GM23248 (cell line): ENCODE data around the gene MB21D2. TPM values are rescaled to one million over a fixed set of nuclear protein-coding genes. Genes with fewer than 3 reads are reported as not detected.

Experiments
- DNase-seq: peaks from one replicate; pipeline ENCODE4 v3.0.0-alpha.2; 2015
- H2AFZ ChIP-seq: fragments of 200-600 bp; sonication (generic); 2 replicates; pipeline ENCODE4 v1.6.1; 2016; ENCODE audit warnings: antibody characterized with exemption
- H3F3A ChIP-seq: fragments of 200-600 bp; sonication (generic); 2 replicates; pipeline ENCODE4 v1.6.1; 2016; ENCODE audit warnings: mild to moderate bottlenecking, antibody characterized with exemption, mixed run types; ENCODE audit not compliant: insufficient read depth
- H3K27ac ChIP-seq: fragments of 200-600 bp; sonication (generic); 2 replicates; pipeline ENCODE4 v1.5.1; 2016; ENCODE audit warnings: mild to moderate bottlenecking
- H3K27me3 ChIP-seq: fragments of 200-600 bp; sonication (generic); replicated peaks from 2 replicates; pipeline ENCODE4 v1.6.1; 2016; ENCODE audit warnings: mild to moderate bottlenecking; ENCODE audit not compliant: insufficient read depth
- H3K36me3 ChIP-seq: fragments of 200-600 bp; sonication (generic); 2 replicates; pipeline ENCODE4 v1.6.1; 2016; ENCODE audit warnings: low read depth, mild to moderate bottlenecking
- H3K4me1 ChIP-seq: fragments of 200-600 bp; sonication (generic); 2 replicates; pipeline ENCODE4 v1.6.1; 2016; ENCODE audit warnings: mild to moderate bottlenecking; ENCODE audit not compliant: insufficient read depth
- H3K4me2 ChIP-seq: fragments of 200-600 bp; sonication (generic); one replicate; pipeline ENCODE4 v1.6.1; 2016; ENCODE audit warnings: mild to moderate bottlenecking; ENCODE audit not compliant: unreplicated experiment
- H3K4me3 ChIP-seq: fragments of 200-600 bp; sonication (generic); 2 replicates; pipeline ENCODE4 v1.5.1; 2016; ENCODE audit warnings: mild to moderate bottlenecking
- H3K79me2 ChIP-seq: fragments of 200-600 bp; sonication (generic); 2 replicates; pipeline ENCODE4 v1.6.1; 2016; ENCODE audit warnings: mild to moderate bottlenecking; ENCODE audit not compliant: insufficient read depth
- H3K9ac ChIP-seq: fragments of 200-600 bp; sonication (generic); 2 replicates; pipeline ENCODE4 v1.6.1; 2016; ENCODE audit warnings: mild to moderate bottlenecking
- H3K9me2 ChIP-seq: fragments of 200-600 bp; sonication (generic); 2 replicates; pipeline ENCODE4 v1.6.1; 2016; ENCODE audit warnings: mixed run types, mild to moderate bottlenecking, moderate library complexity; ENCODE audit not compliant: insufficient read depth
- H3K9me3 ChIP-seq: fragments of 200-600 bp; sonication (generic); one replicate; pipeline ENCODE4 v1.6.1; 2017; ENCODE audit warnings: low read depth
- H4K20me1 ChIP-seq: fragments of 200-600 bp; sonication (generic); 2 replicates; pipeline ENCODE4 v1.6.0; 2016; ENCODE audit not compliant: insufficient read depth
- EZH2 ChIP-seq: fragments of 200-600 bp; sonication (generic); IDR thresholded peaks from 2 replicates; pipeline ENCODE4 v1.6.1; 2018; ENCODE audit warnings: antibody characterized with exemption, mild to moderate bottlenecking; ENCODE audit not compliant: insufficient read depth, poor library complexity, severe bottlenecking
- EZH2phosphoT487 ChIP-seq: fragments of 200-600 bp; sonication (generic); IDR thresholded peaks from 2 replicates; pipeline ENCODE4 v1.6.1; 2018; ENCODE audit warnings: antibody characterized with exemption, moderate library complexity, mild to moderate bottlenecking, low read depth; ENCODE audit not compliant: insufficient read depth
- WGBS, 2 experiments: methylation state at CpG; one replicate each; pipeline ENCODE4 v1.1.6; 2015 to 2017; ENCODE audit warnings: low lambda C conversion rate in 2 of 2, low coverage in 1 of 2; ENCODE audit errors: missing lambda C conversion rate in 2 of 2; 5-methylcytosine and 5-hydroxymethylcytosine counted together
- in situ Hi-C: fragments of 300-500 bp; cut with MboI; formaldehyde crosslinking; loops from 2 replicates; pipeline ENCODE4 v1.15.0; 2020
- polyA plus RNA-seq: library from polyadenylated mRNA; unstranded; fragments of >200 nt; fragmentation: Nextera tagmentation; extraction: Ambion mirVana; gene quantifications from 2 replicates; pipeline ENCODE4 v1.2.1, GENCODE V29; 2016
- total RNA-seq: library from RNA; depleted of rRNA; stranded (reverse); fragments of >200 nt; shearing (Covaris generic); gene quantifications from 2 replicates; pipeline ENCODE4 v1.2.3, GENCODE V29; 2014

The MB21D2 gene
- total and polyA plus RNA-seq, 2 experiments from 2014 or later = 10.9 to 26.4 TPM

DNA sequence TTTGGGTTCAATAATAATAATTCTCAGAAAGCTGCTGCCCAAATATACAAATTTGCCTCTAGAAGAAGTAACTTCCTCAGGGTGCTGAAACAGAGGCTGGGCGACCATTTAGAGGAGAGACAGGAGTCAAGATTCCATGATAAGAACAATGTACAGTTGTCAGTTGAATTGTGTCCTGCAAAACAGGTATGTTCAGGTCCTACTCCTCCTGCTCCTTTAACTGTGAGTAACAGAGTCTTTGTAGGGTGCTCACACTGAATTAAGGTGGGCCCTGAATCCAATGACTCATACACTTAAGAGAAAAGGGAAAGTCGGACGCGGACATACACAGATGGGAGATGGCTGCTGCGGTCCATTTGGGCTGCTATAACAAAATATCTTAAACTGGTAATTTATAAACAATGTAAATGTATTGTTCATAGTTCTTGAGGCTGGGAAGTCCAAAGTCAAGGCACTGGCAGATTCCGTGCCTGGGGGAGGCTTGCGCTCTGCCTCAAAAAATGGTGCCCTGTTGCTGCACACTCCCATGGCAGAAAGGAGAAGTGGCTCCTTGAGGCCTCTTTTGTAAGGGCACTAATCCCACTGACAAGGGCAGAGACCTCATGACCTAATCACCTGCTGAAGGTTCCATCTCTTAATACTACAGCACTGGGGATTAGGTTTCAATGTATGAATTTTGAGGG is 55.1 kb downstream of the MB21D2 start:
- no peak overlapping the region for H3K4me2 ChIP-seq
- no peaks in the 10 kb centered on the region for H4K20me1 ChIP-seq
- in situ Hi-C loops = no loop called here
- no peak overlapping the region for H3K27ac ChIP-seq
- no peaks in the 10 kb centered on the region for H3K27me3 ChIP-seq
- peaks cover 6% of the 10 kb centered on the region; the same call in 1 of the 2 replicates for H3F3A ChIP-seq
- H3K9me3 ChIP-seq = no peaks in the 10 kb centered on the region
- no peaks in the 10 kb centered on the region for H3K9me2 ChIP-seq
- no peak overlapping the region for H3K9ac ChIP-seq
- H3K36me3 ChIP-seq = no peaks in the 10 kb centered on the region
- H3K4me3 ChIP-seq = no peak overlapping the region
- TF ChIP-seq EZH2 (no peak), EZH2phosphoT487 (no peak)
- peaks cover 13% of the 10 kb centered on the region for H3K4me1 ChIP-seq
- no peak overlapping the region for H2AFZ ChIP-seq
- peaks cover 98% of the 10 kb centered on the region for H3K79me2 ChIP-seq
- no peak for DNase-seq
- 90 to 92% methylated on average over 7 of the region's 7 CpGs for WGBS, 2 experiments

DNA sequence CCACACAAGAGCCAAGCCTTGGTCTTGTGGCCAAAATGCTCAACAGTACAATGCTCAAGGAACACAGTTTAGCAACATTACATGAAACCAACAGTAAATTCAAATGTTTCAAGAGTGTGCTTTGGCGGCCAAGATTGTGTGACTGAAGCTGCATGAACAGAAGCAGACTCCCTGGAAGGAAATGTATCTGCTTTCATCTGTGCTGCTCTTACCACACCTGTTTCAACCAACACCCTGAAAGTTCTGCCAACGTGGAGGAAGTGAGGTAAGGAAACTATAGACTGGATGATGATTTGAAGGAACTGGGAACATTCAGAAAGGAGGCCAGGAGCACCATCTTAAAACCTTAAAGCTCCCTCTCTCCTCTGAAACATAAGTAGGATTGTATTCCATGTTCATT is 55.7 kb downstream of the MB21D2 start:
- no peak overlapping the region for H2AFZ ChIP-seq
- H3K9ac ChIP-seq = no peak overlapping the region
- in situ Hi-C loops = no loop called here
- no peaks in the 10 kb centered on the region for H3K27me3 ChIP-seq
- no peaks in the 10 kb centered on the region for H3K9me2 ChIP-seq
- H3K4me2 ChIP-seq = no peak overlapping the region
- no peak for TF ChIP-seq EZH2phosphoT487
- no peak for TF ChIP-seq EZH2
- H3K27ac ChIP-seq = no peak overlapping the region
- peaks cover 93% of the 10 kb centered on the region for H3K79me2 ChIP-seq
- H3K9me3 ChIP-seq = no peaks in the 10 kb centered on the region
- H4K20me1 ChIP-seq = no peaks in the 10 kb centered on the region
- 79 to 82% methylated on average over 2 of the region's 2 CpGs for WGBS, 2 experiments
- peaks cover 9% of the 10 kb centered on the region; the same call in 1 of the 2 replicates for H3F3A ChIP-seq
- peaks cover 16% of the 10 kb centered on the region for H3K4me1 ChIP-seq
- no peak for DNase-seq
- H3K36me3 ChIP-seq = no peaks in the 10 kb centered on the region
- H3K4me3 ChIP-seq = no peak overlapping the region

DNA sequence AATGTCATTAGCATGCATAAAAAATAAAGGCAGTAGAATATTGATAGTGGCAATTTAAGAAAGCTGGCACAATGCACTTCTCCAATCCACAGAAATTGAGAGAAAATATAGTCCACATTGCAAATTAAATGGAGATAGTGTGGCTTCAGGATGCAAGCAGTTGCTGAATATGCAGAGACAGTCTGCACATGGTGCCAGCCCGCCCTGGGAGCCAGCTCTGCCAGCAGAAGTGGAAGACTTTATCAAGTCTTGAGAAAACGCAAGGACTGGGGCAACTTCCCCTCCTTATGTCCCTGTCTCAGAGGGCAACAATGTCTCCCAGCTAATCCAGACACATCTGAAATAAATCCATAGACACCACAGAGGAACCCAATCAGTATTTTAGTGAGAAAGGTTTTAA is 57.2 kb downstream of the MB21D2 start:
- in situ Hi-C loops = no loop called here
- peaks cover 19% of the 10 kb centered on the region; the same call in 1 of the 2 replicates for H3F3A ChIP-seq
- TF ChIP-seq EZH2phosphoT487 (no peak), EZH2 (no peak)

GRCh38 chr3:192858849-192859585 is 58.6 kb downstream of the MB21D2 start:
- H3K4me3 ChIP-seq = no peak overlapping the region
- peaks cover 19% of the 10 kb centered on the region; the same call in 1 of the 2 replicates for H3F3A ChIP-seq
- H3K9ac ChIP-seq = no peak overlapping the region
- H3K4me1 ChIP-seq = peaks cover 19% of the 10 kb centered on the region
- no peak for TF ChIP-seq EZH2phosphoT487
- TF ChIP-seq EZH2 = no peak
- no peak overlapping the region for H2AFZ ChIP-seq
- H4K20me1 ChIP-seq = no peaks in the 10 kb centered on the region
- no peaks in the 10 kb centered on the region for H3K36me3 ChIP-seq
- 73 to 75% methylated on average over 9 of the region's 9 CpGs for WGBS, 2 experiments
- no peaks in the 10 kb centered on the region for H3K9me3 ChIP-seq
- H3K27ac ChIP-seq = no peak overlapping the region
- in situ Hi-C loops = no loop called here
- DNase-seq = no peak
- no peaks in the 10 kb centered on the region for H3K9me2 ChIP-seq
- peaks cover 90% of the 10 kb centered on the region for H3K79me2 ChIP-seq
- H3K27me3 ChIP-seq = no peaks in the 10 kb centered on the region
- no peak overlapping the region for H3K4me2 ChIP-seq

More for the DNA sequence above, 57.2 kb downstream of the MB21D2 start:
- Histone ChIP-seq H3K9me3 (no peaks in the 10 kb centered on the region), H3K79me2 (peaks cover 90% of the 10 kb centered on the region), H3K27ac (no peak overlapping the region), H3K36me3 (no peaks in the 10 kb centered on the region), H3K27me3 (no peaks in the 10 kb centered on the region), H3K9me2 (no peaks in the 10 kb centered on the region), H3K4me3 (no peak overlapping the region), H3K4me2 (no peak overlapping the region), H3K9ac (no peak overlapping the region), H3K4me1 (peaks cover 19% of the 10 kb centered on the region), H2AFZ (no peak overlapping the region), H4K20me1 (no peaks in the 10 kb centered on the region)
- no peak for DNase-seq
- 100% methylated on average over 2 of the region's 2 CpGs for WGBS, 2 experiments
